H9 (cell line): ENCODE measurements around the gene SMYD1. TPM values are rescaled to one million over a fixed set of nuclear protein-coding genes. Genes with fewer than 3 reads are reported as not detected.

ENCODE experiments used
- DNase-seq: peaks from one replicate; pipeline ENCODE4 v3.0.0-alpha.2; 2017
- H2AFZ ChIP-seq: one replicate; pipeline ENCODE4 v1.6.1; 2013; ENCODE audit warnings: mild to moderate bottlenecking, low read length, control low read depth, moderate library complexity
- H2AK5ac ChIP-seq: 2 replicates; pipeline ENCODE4 v1.6.1; 2013; ENCODE audit warnings: low read length, control low read depth, mixed read lengths; ENCODE audit not compliant: insufficient read length
- H2BK120ac ChIP-seq: one replicate; pipeline ENCODE4 v1.6.1; 2013; ENCODE audit warnings: low read depth, mild to moderate bottlenecking, low read length, control low read depth, inconsistent platforms; ENCODE audit not compliant: poor library complexity, severe bottlenecking
- H2BK12ac ChIP-seq: 2 replicates; pipeline ENCODE4 v1.6.1; 2013; ENCODE audit warnings: low read length, control low read depth, mixed read lengths, low read depth; ENCODE audit not compliant: insufficient read length
- H2BK15ac ChIP-seq: 2 replicates; pipeline ENCODE4 v1.6.1; 2013; ENCODE audit warnings: low read depth, low read length, control low read depth
- H2BK20ac ChIP-seq: one replicate; pipeline ENCODE4 v1.6.1; 2013; ENCODE audit warnings: low read depth, mild to moderate bottlenecking, low read length, control low read depth, inconsistent platforms; ENCODE audit not compliant: poor library complexity, severe bottlenecking
- H2BK5ac ChIP-seq: 2 replicates; pipeline ENCODE4 v1.6.1; 2013; ENCODE audit warnings: low read length, control low read depth, mixed read lengths; ENCODE audit not compliant: insufficient read length
- H3K14ac ChIP-seq: 2 replicates; pipeline ENCODE4 v1.6.1; 2013; ENCODE audit warnings: low read length, control low read depth; ENCODE audit not compliant: insufficient read depth
- H3K18ac ChIP-seq: 2 replicates; pipeline ENCODE4 v1.6.1; 2013; ENCODE audit warnings: low read depth, mild to moderate bottlenecking, mixed read lengths, low read length, control low read depth; ENCODE audit not compliant: insufficient read length
- H3K23ac ChIP-seq: 2 replicates; pipeline ENCODE4 v1.6.1; 2013; ENCODE audit warnings: low read length, control low read depth, mixed read lengths, low read depth; ENCODE audit not compliant: insufficient read length
- H3K23me2 ChIP-seq: 2 replicates; pipeline ENCODE4 v1.6.1; 2013; ENCODE audit warnings: low read depth, mild to moderate bottlenecking, mixed read lengths, low read length, control low read depth; ENCODE audit not compliant: insufficient read length, poor library complexity, severe bottlenecking
- H3K27ac ChIP-seq: 2 replicates; pipeline ENCODE4 v1.5.1; 2013; ENCODE audit warnings: low read length, control low read depth, mixed read lengths, low read depth; ENCODE audit not compliant: insufficient read length
- H3K27me3 ChIP-seq: 2 replicates; pipeline ENCODE4 v1.6.1; 2013; ENCODE audit warnings: low read length, control low read depth, inconsistent platforms; ENCODE audit not compliant: insufficient read depth
- H3K4ac ChIP-seq: 2 replicates; pipeline ENCODE4 v1.6.1; 2013; ENCODE audit warnings: low read depth, mild to moderate bottlenecking, control low read depth, inconsistent platforms, low read length, moderate library complexity
- H3K4me1 ChIP-seq: 2 replicates; pipeline ENCODE4 v1.6.1; 2013; ENCODE audit warnings: low read length, control low read depth, inconsistent platforms; ENCODE audit not compliant: insufficient read depth
- H3K4me2 ChIP-seq: 2 replicates; pipeline ENCODE4 v1.6.1; 2013; ENCODE audit warnings: low read length, control low read depth, mixed read lengths; ENCODE audit not compliant: insufficient read length, insufficient read depth
- H3K56ac ChIP-seq: 2 replicates; pipeline ENCODE4 v1.6.1; 2013; ENCODE audit warnings: low read depth, mild to moderate bottlenecking, mixed read lengths, low read length, control low read depth; ENCODE audit not compliant: insufficient read length
- H3K79me1 ChIP-seq: 2 replicates; pipeline ENCODE4 v1.6.1; 2013; ENCODE audit warnings: low read depth, mild to moderate bottlenecking, moderate library complexity, low read length, control low read depth, inconsistent platforms; ENCODE audit not compliant: insufficient read depth, poor library complexity, severe bottlenecking
- H3K79me2 ChIP-seq: 2 replicates; pipeline ENCODE4 v1.6.1; 2013; ENCODE audit warnings: low read length, control low read depth, inconsistent platforms; ENCODE audit not compliant: insufficient read depth
- H3K9ac ChIP-seq: 2 replicates; pipeline ENCODE4 v1.6.1; 2013; ENCODE audit warnings: low read length, control low read depth, mixed read lengths; ENCODE audit not compliant: insufficient read length; ENCODE audit errors: extremely low read depth
- H3K9me3 ChIP-seq: one replicate; pipeline ENCODE4 v1.6.1; 2013; ENCODE audit warnings: low read depth, low read length, inconsistent platforms; ENCODE audit not compliant: control insufficient read depth
- H3T11ph ChIP-seq: one replicate; pipeline ENCODE4 v1.6.1; 2013; ENCODE audit warnings: mild to moderate bottlenecking, low read length, control low read depth, inconsistent platforms
- H4K20me1 ChIP-seq: one replicate; pipeline ENCODE4 v1.6.1; 2013; ENCODE audit not compliant: control insufficient read depth, insufficient read length, insufficient read depth
- H4K5ac ChIP-seq: 2 replicates; pipeline ENCODE4 v1.6.1; 2013; ENCODE audit warnings: low read depth, mild to moderate bottlenecking, mixed read lengths, low read length, control low read depth; ENCODE audit not compliant: insufficient read length
- H4K8ac ChIP-seq: replicated peaks from 2 replicates; pipeline ENCODE4 v1.6.1; 2013; ENCODE audit warnings: low read length, control low read depth, mixed read lengths, low read depth; ENCODE audit not compliant: insufficient read length
- H4K91ac ChIP-seq: 2 replicates; pipeline ENCODE4 v1.6.1; 2013; ENCODE audit warnings: low read depth, mild to moderate bottlenecking, moderate library complexity, mixed read lengths, low read length, control low read depth; ENCODE audit not compliant: insufficient read length
- H3K27ac Mint-ChIP-seq, 3 experiments: 2 replicates in 2 of 3; 3 replicates in 1 of 3; pipeline ENCODE4 v1.8.0; 2020 to 2021; ENCODE audit warnings: mixed read lengths in 3 of 3, mild to moderate bottlenecking in 1 of 3, moderate library complexity in 1 of 3
- H3K27me3 Mint-ChIP-seq: 2 replicates; pipeline ENCODE4 v1.8.0; 2021; ENCODE audit warnings: low read depth, mild to moderate bottlenecking, moderate library complexity, mixed read lengths
- H3K36me3 Mint-ChIP-seq, 3 experiments: 2 replicates in 2 of 3; 3 replicates in 1 of 3; pipeline ENCODE4 v1.8.0; 2020 to 2021; ENCODE audit warnings: low read depth in 3 of 3, mixed read lengths in 3 of 3; ENCODE audit not compliant: insufficient read depth in 1 of 3
- H3K4me1 Mint-ChIP-seq, 2 experiments: 2 replicates each; pipeline ENCODE4 v1.8.0; 2020; ENCODE audit warnings: mixed read lengths in 2 of 2
- H3K4me3 Mint-ChIP-seq, 2 experiments: 2 replicates in 1 of 2; 3 replicates in 1 of 2; pipeline ENCODE4 v1.8.0; 2020 to 2021; ENCODE audit warnings: mild to moderate bottlenecking in 2 of 2, mixed read lengths in 2 of 2, moderate library complexity in 1 of 2
- H3K9me3 Mint-ChIP-seq, 2 experiments: 2 replicates in 1 of 2; 3 replicates in 1 of 2; pipeline ENCODE4 v1.8.0; 2020; ENCODE audit warnings: mild to moderate bottlenecking in 2 of 2, mixed read lengths in 2 of 2, moderate library complexity in 1 of 2
- CTCF ChIP-seq: fragments of 200-600 bp; sonication (generic); conservative IDR thresholded peaks from 3 replicates; pipeline ENCODE4 v1.8.0; 2021; ENCODE audit warnings: antibody characterized with exemption, mild to moderate bottlenecking
- WGBS: extraction: QIAGEN DNeasy Blood & Tissue Kit; methylation state at CpG from one replicate; pipeline ENCODE4 v1.1.7; 2013; ENCODE audit warnings: missing lambda C conversion rate, low lambda C conversion rate, mixed read lengths; ENCODE audit not compliant: insufficient read length; ENCODE audit errors: extremely low coverage; 5-methylcytosine and 5-hydroxymethylcytosine counted together
- total RNA-seq: library from RNA; stranded (reverse); gene quantifications from 2 replicates; pipeline ENCODE4 v1.2.1, GENCODE V29; 2021

Gene SMYD1
- total RNA-seq, 1 experiment from 2014 or later: not detected

- Mint-ChIP-seq H3K27me3 (peaks cover 15% of the 10 kb centered on the region), H3K4me1 (peaks cover 0 to 4% of the 10 kb centered on the region in 2 experiments; a peak in 2 of 4 replicates)
- WGBS: no CpG with 5 or more reads among the region's 9 CpGs
Measured at GRCh38 chr2:88131201-88131998, 63.8 kb downstream of the SMYD1 start.

More at GRCh38 chr2:88131201-88131998, 63.8 kb downstream of the SMYD1 start:
- DNase-seq: no peak
- Histone ChIP-seq H3K79me1 (no peaks in the 10 kb centered on the region), H4K91ac (no peak overlapping the region), H3K27ac (no peak overlapping the region), H3K4ac (no peak overlapping the region), H2AK5ac (no peak overlapping the region), H3K9me3 (no peaks in the 10 kb centered on the region), H3K23ac (no peak overlapping the region), H3K27me3 (no peaks in the 10 kb centered on the region), H3K79me2 (no peaks in the 10 kb centered on the region), H2AFZ (no peak overlapping the region), H2BK20ac (no peak overlapping the region), H2BK5ac (no peak overlapping the region), H3K18ac (no peak overlapping the region), H3K4me1 (no peaks in the 10 kb centered on the region), H4K20me1 (no peaks in the 10 kb centered on the region), H3K23me2 (no peaks in the 10 kb centered on the region), H2BK120ac (no peak overlapping the region), H4K8ac (no peak overlapping the region), H3T11ph (no peak overlapping the region), H3K9ac (no peak overlapping the region), H3K56ac (no peak overlapping the region), H3K14ac (no peak overlapping the region; the same call in 1 of the 2 replicates), H2BK12ac (no peak overlapping the region), H2BK15ac (no peak overlapping the region), H4K5ac (no peak overlapping the region), H3K4me2 (no peak overlapping the region)
- TF ChIP-seq CTCF: no peak
- no peaks in the 10 kb centered on the region for H3K9me3 Mint-ChIP-seq
- H3K27ac Mint-ChIP-seq: no peak overlapping the region; a peak in 1 of 7 replicates
- no peak overlapping the region for H3K4me3 Mint-ChIP-seq
- H3K36me3 Mint-ChIP-seq: no peaks in the 10 kb centered on the region
